Upper lobe of left lung (tissue), 6 donors: Measurements from ENCODE around the gene KCNK1. TPM values are rescaled to one million over a fixed set of nuclear protein-coding genes. Genes with fewer than 3 reads are reported as not detected.
"Not testable (repeated sequence)": the region's sequence is repeated elsewhere in the genome, so short reads cannot be mapped to it uniquely, and the experiment has no call there.

Source experiments
- ATAC-seq, 2 donors: fragments of 200-7000 bp; cut with Tn5 transposase; one replicate each; pipeline ENCODE4 v1.9.1; 2022; ENCODE audit warnings: mild to moderate bottlenecking in 2 of 2, moderate library complexity in 2 of 2; ENCODE audit not compliant: low FRiP score in 2 of 2
- DNase-seq, 2 donors: peaks; one replicate each; pipeline ENCODE4 v3.0.0-alpha.2; 2019 to 2020
- H3K27ac ChIP-seq, 4 donors: fragments of 200-600 bp; sonication (generic); one replicate each; pipeline ENCODE4 v1.5.1; 2016 to 2019
- H3K27me3 ChIP-seq, 4 donors: fragments of 200-600 bp; sonication (generic); one replicate each; pipeline ENCODE4 v1.5.1; 2017 to 2019
- H3K36me3 ChIP-seq, 4 donors: fragments of 200-600 bp; sonication (generic); one replicate each; pipeline ENCODE4 v1.5.1; 2016 to 2019
- H3K4me1 ChIP-seq, 4 donors: fragments of 200-600 bp; sonication (generic); one replicate each; pipeline ENCODE4 v1.5.1; 2018 to 2019
- H3K4me3 ChIP-seq, 4 donors: fragments of 200-600 bp; sonication (generic); one replicate each; pipeline ENCODE4 v1.5.1; 2017 to 2019; ENCODE audit warnings: mild to moderate bottlenecking in 2 of 4, moderate library complexity in 1 of 4
- H3K9me3 ChIP-seq, 4 donors: fragments of 200-600 bp; sonication (generic); one replicate each; pipeline ENCODE4 v1.5.1; 2018 to 2019
- CTCF ChIP-seq, 6 experiments: fragments of 450-650 bp in 4 of 6; fragments of 200-600 bp in 2 of 6; sonication (generic) in 2 of 6; IDR thresholded peaks; one replicate each; pipeline ENCODE4 v1.5.1; 2016 to 2019; ENCODE audit warnings: antibody characterized with exemption in 6 of 6
- EP300 ChIP-seq, 4 donors: sonication (generic); formaldehyde crosslinking; IDR thresholded peaks; one replicate each; pipeline ENCODE4 v1.5.1; 2017; ENCODE audit warnings: antibody characterized with exemption in 4 of 4, control low read depth in 2 of 4
- POLR2A ChIP-seq, 4 donors: fragments of 450-650 bp; IDR thresholded peaks; one replicate each; pipeline ENCODE4 v1.5.1; 2016 to 2017; ENCODE audit warnings: antibody characterized with exemption in 4 of 4, mild to moderate bottlenecking in 2 of 4
- POLR2AphosphoS5 ChIP-seq, 2 donors: sonication (generic); formaldehyde crosslinking; IDR thresholded peaks; one replicate each; pipeline ENCODE4 v1.5.1; 2017; ENCODE audit warnings: antibody characterized with exemption in 2 of 2
- WGBS, 2 donors: methylation state at CpG; one replicate each; pipeline ENCODE4 v1.1.5; 2017 to 2018; 5-methylcytosine and 5-hydroxymethylcytosine counted together
- total RNA-seq, 6 donors: library from RNA; depleted of rRNA in 4 of 6; stranded (reverse); fragments of >200 nt in 4 of 6; gene quantifications; one replicate each; pipeline versions ENCODE4 v1.1.0 to v1.2.1, GENCODE V29; 2016 to 2021
- donor health status: DM: no; HTN: no; CAD: no; lungs with moderate emphysema.
- donor health status: DM: no; HTN: yes; CAD: no; lungs with severe emphysema.

KCNK1 gene
- total RNA-seq, 6 donors from 2014 or later, result 6.4 to 25.2 (median 10.5) TPM

GRCh38 chr1:233681285-233681684 lies 67.4 kb downstream of the KCNK1 start:
- Histone ChIP-seq H3K27me3 (no peaks in the 10 kb centered on the region), H3K4me1 (no peaks in the 10 kb centered on the region), H3K4me3 (no peak overlapping the region), H3K9me3 (no peaks in the 10 kb centered on the region), H3K27ac (no peak overlapping the region), H3K36me3 (no peaks in the 10 kb centered on the region)
- ATAC-seq (no peak), DNase-seq (no peak)
- WGBS, 2 donors, result 84 to 95% methylated on average over 1 of the region's 1 CpG
- TF ChIP-seq POLR2AphosphoS5 (IDR thresholded peaks at IDR 0.05) (no peak), POLR2A (IDR thresholded peaks at IDR 0.05) (no peak), EP300 (IDR thresholded peaks at IDR 0.05) (no peak), CTCF (IDR thresholded peaks at IDR 0.05) (no peak)

GRCh38 chr1:233686653-233687052 lies 72.7 kb downstream of the KCNK1 start:
- not testable (repeated sequence) for ATAC-seq, H3K27ac ChIP-seq, H3K36me3 ChIP-seq, H3K9me3 ChIP-seq, H3K27me3 ChIP-seq, H3K4me3 ChIP-seq
- 92 to 93% methylated on average over 9 to 11 of the region's 11 CpGs for WGBS, 2 donors
- H3K4me1 ChIP-seq, result peaks cover 0 to 12% (median 0%) of the 10 kb centered on the region in 4 donors
- peak in 1 of 2 donors; percentile 25 for DNase-seq

DNA sequence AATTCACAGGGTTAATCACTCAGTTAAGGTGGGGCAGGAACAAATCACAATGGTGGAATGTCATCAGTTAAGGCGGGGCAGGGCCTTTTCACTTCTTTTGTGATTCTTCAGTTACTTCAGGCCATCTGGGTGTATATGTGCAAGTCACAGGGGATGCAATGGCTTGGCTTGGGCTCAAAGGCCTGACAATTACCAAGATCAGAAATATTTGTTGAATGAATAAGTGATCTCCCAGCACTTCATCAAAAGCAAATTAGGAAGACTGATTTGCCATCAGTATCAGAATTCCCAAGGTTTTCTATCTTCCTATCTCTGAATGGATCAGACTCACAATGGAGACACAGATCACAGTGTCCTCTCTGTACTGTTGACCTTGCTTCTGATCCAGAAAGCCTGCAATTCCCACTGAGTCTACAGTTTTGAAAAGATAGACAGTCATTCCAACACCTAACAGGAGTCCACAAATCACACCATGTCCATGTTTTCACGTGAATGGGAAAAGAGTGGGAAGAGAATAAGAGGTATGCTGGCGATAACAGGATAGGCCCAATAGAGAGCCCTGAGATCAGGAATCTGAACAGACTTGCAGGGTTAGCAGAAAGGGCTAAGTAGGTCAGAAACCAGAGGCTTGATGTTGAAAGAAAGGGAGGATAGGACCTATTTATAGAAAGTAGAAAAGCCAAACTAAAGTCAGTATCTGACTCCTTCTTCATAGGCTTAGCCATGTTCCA lies 75.3 kb downstream of the KCNK1 start:
- Histone ChIP-seq H3K4me3 (no peak overlapping the region), H3K36me3 (no peaks in the 10 kb centered on the region), H3K27ac (no peak overlapping the region), H3K4me1 (peaks cover 0 to 12% (median 0%) of the 10 kb centered on the region in 4 donors), H3K9me3 (no peaks in the 10 kb centered on the region), H3K27me3 (no peaks in the 10 kb centered on the region)
- ATAC-seq (peak; percentile 12 to 51), DNase-seq (no peak)
- 58 to 74% methylated on average over 3 of the region's 3 CpGs for WGBS, 2 donors
- TF ChIP-seq POLR2AphosphoS5 (IDR thresholded peaks at IDR 0.05), result no peak
- no peak for TF ChIP-seq CTCF (IDR thresholded peaks at IDR 0.05)
- TF ChIP-seq EP300 (IDR thresholded peaks at IDR 0.05), result no peak

GRCh38 chr1:233689748-233690254 lies 75.9 kb downstream of the KCNK1 start:
- Histone ChIP-seq H3K27me3 (no peaks in the 10 kb centered on the region), H3K4me1 (peaks cover 0 to 12% (median 0%) of the 10 kb centered on the region in 4 donors), H3K9me3 (no peaks in the 10 kb centered on the region), H3K36me3 (no peaks in the 10 kb centered on the region), H3K27ac (no peak overlapping the region), H3K4me3 (no peak overlapping the region)
- TF ChIP-seq EP300 (IDR thresholded peaks at IDR 0.05), result no peak
- no peak for TF ChIP-seq POLR2AphosphoS5 (IDR thresholded peaks at IDR 0.05)
- TF ChIP-seq POLR2A (IDR thresholded peaks at IDR 0.05), result no peak
- no peak for TF ChIP-seq CTCF (IDR thresholded peaks at IDR 0.05)
- ATAC-seq, result peak; percentile 35 to 61
- DNase-seq, result no peak
- 63 to 75% methylated on average over 3 of the region's 3 CpGs for WGBS, 2 donors

- Histone ChIP-seq H3K27me3 (no peaks in the 10 kb centered on the region), H3K4me3 (no peak overlapping the region), H3K36me3 (no peaks in the 10 kb centered on the region), H3K4me1 (no peaks in the 10 kb centered on the region), H3K9me3 (no peaks in the 10 kb centered on the region), H3K27ac (no peak overlapping the region)
- DNase-seq (no peak), ATAC-seq (no peak)
- TF ChIP-seq POLR2AphosphoS5 (IDR thresholded peaks at IDR 0.05), result no peak
- no peak for TF ChIP-seq EP300 (IDR thresholded peaks at IDR 0.05)
- no peak for TF ChIP-seq POLR2A (IDR thresholded peaks at IDR 0.05)
- no peak for TF ChIP-seq CTCF (IDR thresholded peaks at IDR 0.05)
Observed at GRCh38 chr1:233695901-233696300, 82.0 kb downstream of the KCNK1 start.
